Liver (tissue), 9 donors: Measurements from ENCODE around the gene PDE1C. TPM values are rescaled to one million over a fixed set of nuclear protein-coding genes. Genes with fewer than 3 reads are reported as not detected.

Experiments
- DNase-seq: peaks from one replicate; pipeline ENCODE4 v3.0.0-alpha.2; 2017; ENCODE audit warnings: low spot score
- H3K27ac ChIP-seq, 2 donors: one replicate each; pipeline ENCODE4 v1.7.0; 2013; ENCODE audit warnings: inconsistent platforms in 2 of 2, low read length in 2 of 2, control low read depth in 1 of 2, low read depth in 1 of 2, mild to moderate bottlenecking in 1 of 2
- H3K27me3 ChIP-seq, 4 donors: one replicate each; pipeline versions ENCODE4 v1.6.1 to v1.7.0; 2013; ENCODE audit warnings: low read length in 3 of 4, inconsistent platforms in 1 of 4, mild to moderate bottlenecking in 1 of 4, moderate library complexity in 1 of 4; ENCODE audit not compliant: control insufficient read depth in 4 of 4, insufficient read depth in 4 of 4
- H3K36me3 ChIP-seq, 4 donors: one replicate each; pipeline versions ENCODE4 v1.6.1 to v1.7.0; 2013; ENCODE audit warnings: low read length in 3 of 4, mild to moderate bottlenecking in 3 of 4, low read depth in 1 of 4, moderate library complexity in 1 of 4; ENCODE audit not compliant: control insufficient read depth in 4 of 4, insufficient read depth in 3 of 4
- H3K4me1 ChIP-seq, 4 donors: one replicate each; pipeline versions ENCODE4 v1.6.1 to v1.7.0; 2013; ENCODE audit warnings: low read length in 3 of 4, mild to moderate bottlenecking in 3 of 4, moderate library complexity in 1 of 4; ENCODE audit not compliant: control insufficient read depth in 4 of 4, insufficient read depth in 4 of 4
- H3K4me3 ChIP-seq, 3 donors: one replicate each; pipeline versions ENCODE4 v1.6.1 to v1.7.0; 2013; ENCODE audit warnings: low read length in 3 of 3, control low read depth in 1 of 3, low read depth in 1 of 3, mild to moderate bottlenecking in 1 of 3
- H3K9ac ChIP-seq, 2 donors: one replicate each; pipeline ENCODE4 v1.7.0; 2013; ENCODE audit warnings: low read length in 2 of 2, mild to moderate bottlenecking in 2 of 2, moderate library complexity in 2 of 2, control low read depth in 1 of 2, low read depth in 1 of 2
- H3K9me3 ChIP-seq, 4 donors: one replicate each; pipeline versions ENCODE4 v1.6.1 to v1.7.0; 2013; ENCODE audit warnings: low read length in 3 of 4; ENCODE audit not compliant: control insufficient read depth in 4 of 4
- ATF3 ChIP-seq: IDR thresholded peaks from 2 replicates; pipeline ENCODE4 v1.6.1; 2016; ENCODE audit warnings: antibody characterized with exemption
- CTCF ChIP-seq: fragments of 150-350 bp; IDR thresholded peaks from 2 replicates; pipeline ENCODE4 v1.5.1; 2017; ENCODE audit warnings: improper control_type of control experiment, low read depth, low read length; ENCODE audit not compliant: missing input control
- FOXA1 ChIP-seq: IDR thresholded peaks from 2 replicates; pipeline ENCODE4 v1.6.1; 2016; ENCODE audit warnings: antibody characterized with exemption
- GABPA ChIP-seq, 2 donors: IDR thresholded peaks in 1 of 2; conservative IDR thresholded peaks in 1 of 2; 2 replicates each; pipeline ENCODE4 v1.6.1; 2016; ENCODE audit warnings: antibody characterized with exemption in 2 of 2, mild to moderate bottlenecking in 1 of 2, moderate library complexity in 1 of 2
- HNF4G ChIP-seq: IDR thresholded peaks from 2 replicates; pipeline ENCODE4 v1.6.1; 2016; ENCODE audit warnings: antibody characterized with exemption
- JUND ChIP-seq, 2 donors: IDR thresholded peaks; 2 replicates each; pipeline ENCODE4 v1.6.1; 2016; ENCODE audit warnings: antibody characterized with exemption in 2 of 2
- MAX ChIP-seq: IDR thresholded peaks from 2 replicates; pipeline ENCODE4 v1.6.1; 2016; ENCODE audit warnings: antibody characterized with exemption
- NR2F2 ChIP-seq: IDR thresholded peaks from 2 replicates; pipeline ENCODE4 v1.6.1; 2016; ENCODE audit warnings: antibody characterized with exemption
- RAD21 ChIP-seq, 2 donors: IDR thresholded peaks; 2 replicates each; pipeline ENCODE4 v1.6.1; 2016; ENCODE audit warnings: antibody characterized with exemption in 2 of 2, mild to moderate bottlenecking in 2 of 2
- REST ChIP-seq: IDR thresholded peaks from 2 replicates; pipeline ENCODE4 v1.6.1; 2016; ENCODE audit warnings: antibody characterized with exemption, mild to moderate bottlenecking
- RXRA ChIP-seq, 2 donors: IDR thresholded peaks; 2 replicates each; pipeline ENCODE4 v1.6.1; 2017 to 2018; ENCODE audit warnings: antibody characterized with exemption in 2 of 2, mild to moderate bottlenecking in 1 of 2
- TAF1 ChIP-seq: conservative IDR thresholded peaks from 2 replicates; pipeline ENCODE4 v1.6.1; 2016; ENCODE audit warnings: antibody characterized with exemption, mild to moderate bottlenecking
- ZBTB33 ChIP-seq: IDR thresholded peaks from 2 replicates; pipeline ENCODE4 v1.6.1; 2016; ENCODE audit warnings: antibody characterized with exemption
- WGBS: extraction: QIAGEN DNeasy Blood & Tissue Kit; methylation state at CpG from one replicate; pipeline ENCODE4 v1.1.7; 2013; 5-methylcytosine and 5-hydroxymethylcytosine counted together
- polyA plus RNA-seq, 2 donors: library from polyadenylated mRNA; stranded (reverse) in 1 of 2; unstranded in 1 of 2; fragments of 200-250 nt in 1 of 2; fragments of >200 nt in 1 of 2; fragmentation: Nextera tagmentation in 1 of 2; extraction: Ambion mirVana in 1 of 2; gene quantifications; one replicate each; pipeline versions ENCODE4 v1.2.1 to v1.2.3, GENCODE V29; 2013 to 2015
- total RNA-seq, 2 donors: library from RNA; depleted of rRNA; stranded (reverse); fragments of >200 nt; gene quantifications; one replicate each; pipeline ENCODE4 v1.2.3, GENCODE V29; 2014
- donor health status: healthy.
- donor health status: healthy.
- donor health status: healthy.
- donor health status: healthy.
- donor health status: healthy.

Gene PDE1C
- total and polyA plus RNA-seq, 4 donors: 0.05 to 0.92 (median 0.47) TPM; not detected in 1

- DNase-seq: no peak
- H3K36me3 ChIP-seq: no peaks in the 10 kb centered on the region
Observed at GRCh38 chr7:31811650-31812461, 258.4 kb downstream of the PDE1C start.

More at GRCh38 chr7:31811650-31812461, 258.4 kb downstream of the PDE1C start:
- peak overlapping the region in 1 of 2 donors; percentile 59 for H3K27ac ChIP-seq
- peaks cover 0 to 3% (median 0%) of the 10 kb centered on the region in 4 donors for H3K9me3 ChIP-seq
- WGBS: 54% methylated on average over 3 of the region's 3 CpGs
- H3K4me3 ChIP-seq: no peak overlapping the region
- TF ChIP-seq ZBTB33 (no peak), TAF1 (no peak), REST (no peak), GABPA (IDR thresholded peaks at IDR 0.05 in 1 of 2, conservative IDR thresholded peaks at IDR 0.05 in 1 of 2) (no peak), FOXA1 (no peak), RXRA (IDR thresholded peaks at IDR 0.05) (no peak), JUND (IDR thresholded peaks at IDR 0.05) (no peak), CTCF (no peak), NR2F2 (no peak), MAX (no peak), HNF4G (no peak), ATF3 (no peak), RAD21 (IDR thresholded peaks at IDR 0.05) (no peak)
- no peaks in the 10 kb centered on the region for H3K4me1 ChIP-seq
- no peak overlapping the region for H3K9ac ChIP-seq
- H3K27me3 ChIP-seq: peaks cover 0 to 2% (median 0%) of the 10 kb centered on the region in 4 donors
